HG02610 (cell line): ENCODE measurements around the gene PFKFB3.

ENCODE experiments used
- ATAC-seq: cut with Tn5 transposase; IDR thresholded peaks from one replicate; pipeline ENCODE4 v1.9.1; 2021; ENCODE audit warnings: mild to moderate bottlenecking, moderate library complexity; ENCODE audit not compliant: unreplicated experiment

Gene PFKFB3

GRCh38 chr10:6297951-6298381 is 95.2 kb downstream of the PFKFB3 start:
- no peak for ATAC-seq

GRCh38 chr10:6298428-6298827 is 95.7 kb downstream of the PFKFB3 start:
- ATAC-seq: no peak

DNA sequence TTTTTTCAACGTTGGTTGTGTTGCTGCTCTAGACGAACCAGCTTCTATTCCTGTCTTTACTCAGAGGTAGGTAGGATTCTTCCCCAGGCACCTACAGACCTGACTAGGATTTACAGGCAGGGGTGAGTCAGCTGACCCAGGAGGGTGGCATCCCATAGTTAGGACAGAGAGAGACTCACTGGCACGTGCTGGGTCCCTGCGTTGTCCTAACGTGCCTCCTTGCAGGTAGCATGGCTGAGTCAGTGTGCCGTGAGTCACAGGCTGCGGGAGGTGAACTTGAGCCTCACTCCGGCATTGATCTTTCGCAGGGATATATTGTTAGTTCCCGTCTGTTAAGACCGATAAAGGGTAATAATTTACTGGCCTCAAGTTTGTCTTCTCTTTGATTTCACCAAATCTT is 96.5 kb downstream of the PFKFB3 start:
- no peak for ATAC-seq

DNA sequence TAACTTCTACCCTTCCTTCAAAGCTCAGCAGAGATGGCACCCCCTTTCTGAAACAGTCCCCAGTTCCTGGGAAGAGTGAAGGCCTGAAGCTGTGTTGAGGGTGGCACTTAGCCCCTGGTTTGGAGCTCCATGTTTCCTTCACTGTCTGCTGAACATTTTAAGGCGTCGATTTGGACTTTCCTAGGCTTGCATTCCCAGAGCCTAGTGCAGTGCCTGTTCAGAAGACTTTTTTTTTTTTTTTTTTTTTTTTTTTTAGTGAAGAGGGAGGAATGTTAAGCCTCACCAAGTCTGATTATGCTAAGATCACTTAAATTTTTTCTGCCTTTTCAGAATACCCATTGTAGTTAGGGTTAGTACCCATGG is 97.0 kb downstream of the PFKFB3 start:
- ATAC-seq: no peak

GRCh38 chr10:6300106-6300783 is 97.5 kb downstream of the PFKFB3 start:
- ATAC-seq: peak; percentile 89

DNA sequence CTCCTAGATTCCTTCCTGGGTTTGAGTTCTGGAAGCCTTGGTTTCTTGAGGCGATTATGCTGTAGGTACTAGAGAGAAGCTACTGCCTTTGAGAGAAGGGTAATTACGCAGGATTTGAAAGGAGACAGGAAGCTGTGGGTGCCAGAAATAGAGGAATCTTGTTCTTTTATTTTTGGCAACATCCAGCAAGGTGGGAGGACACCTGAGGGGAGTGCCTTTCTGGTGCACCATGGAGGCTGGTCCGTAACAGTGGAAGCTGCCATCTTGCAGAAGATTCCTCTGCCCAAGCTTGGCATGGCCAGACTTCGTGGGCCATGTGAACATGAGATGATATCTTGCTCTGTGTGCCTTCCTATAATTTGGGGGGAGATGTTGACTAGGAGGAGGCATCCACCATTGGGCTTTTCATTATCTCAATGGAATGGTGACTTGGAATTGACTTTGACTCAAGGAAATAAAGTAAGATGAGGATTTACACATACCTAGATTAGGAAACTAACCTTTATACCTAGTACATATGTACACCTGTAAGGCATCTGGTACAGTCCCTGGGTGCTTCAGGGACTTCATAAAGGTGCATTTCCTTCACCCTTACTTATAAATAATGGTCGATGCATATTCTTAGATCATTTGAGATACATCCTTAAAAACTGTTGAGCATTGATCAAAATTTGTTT is 98.2 kb downstream of the PFKFB3 start:
- no peak for ATAC-seq

- no peak for ATAC-seq
These were observed 98.8 kb downstream of the PFKFB3 start for GRCh38 chr10:6301488-6302075.
